Epithelial cell of esophagus (primary cell): Measurements from ENCODE around the gene TEN1.

Experiments
- DNase-seq: peaks from one replicate; pipeline ENCODE4 v3.0.0; 2010; ENCODE audit warnings: low read depth
- H3K4me3 ChIP-seq: 2 replicates; pipeline ENCODE4 v1.5.1; 2011; ENCODE audit warnings: mild to moderate bottlenecking, low read length, control low read depth
- TF ChIP-seq, protein P1 (sequence below): IDR thresholded peaks from 2 replicates; pipeline ENCODE4 v1.5.1; 2011; ENCODE audit warnings: low read depth, mild to moderate bottlenecking, low read length, control low read depth, inconsistent platforms; ENCODE audit not compliant: insufficient read depth; ENCODE audit errors: missing control alignments

The TEN1 gene

DNA sequence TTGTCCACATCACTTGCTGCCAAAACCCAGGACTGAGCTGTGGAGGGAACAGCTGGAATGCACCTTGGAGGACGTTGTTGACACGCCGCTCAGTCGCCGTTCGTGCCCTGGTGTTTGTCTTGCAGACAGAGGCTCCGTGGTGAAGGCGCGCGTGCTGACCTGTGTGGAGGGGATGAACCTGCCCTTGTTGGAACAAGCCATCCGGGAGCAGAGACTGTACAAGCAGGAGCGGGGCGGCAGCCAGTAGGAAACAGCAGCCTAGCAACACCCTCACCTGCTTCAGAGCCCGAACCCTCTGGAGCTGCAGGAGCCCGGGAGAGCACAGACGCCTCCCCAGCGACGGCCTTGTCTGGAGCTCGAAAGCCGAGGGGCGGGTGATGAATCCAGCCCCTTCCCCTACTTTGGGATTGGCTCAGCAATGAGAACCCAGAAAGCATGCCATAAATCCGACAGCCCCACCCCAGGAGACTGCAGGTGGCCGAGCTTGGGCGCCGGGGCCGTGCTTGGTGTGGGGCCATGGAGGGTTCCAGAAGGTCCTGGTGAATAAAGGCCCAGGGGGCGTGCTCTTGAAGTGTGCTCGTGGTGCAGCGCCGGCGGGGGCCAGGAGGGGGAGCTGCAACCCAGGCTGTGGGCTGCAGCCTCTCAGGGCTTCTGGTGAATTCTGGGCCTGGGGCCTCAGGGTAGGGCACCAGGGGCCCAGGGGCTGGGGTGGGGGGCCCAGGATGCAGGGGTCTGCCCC, 21.1 kb downstream of the TEN1 start:
- TF ChIP-seq, protein P1, sequence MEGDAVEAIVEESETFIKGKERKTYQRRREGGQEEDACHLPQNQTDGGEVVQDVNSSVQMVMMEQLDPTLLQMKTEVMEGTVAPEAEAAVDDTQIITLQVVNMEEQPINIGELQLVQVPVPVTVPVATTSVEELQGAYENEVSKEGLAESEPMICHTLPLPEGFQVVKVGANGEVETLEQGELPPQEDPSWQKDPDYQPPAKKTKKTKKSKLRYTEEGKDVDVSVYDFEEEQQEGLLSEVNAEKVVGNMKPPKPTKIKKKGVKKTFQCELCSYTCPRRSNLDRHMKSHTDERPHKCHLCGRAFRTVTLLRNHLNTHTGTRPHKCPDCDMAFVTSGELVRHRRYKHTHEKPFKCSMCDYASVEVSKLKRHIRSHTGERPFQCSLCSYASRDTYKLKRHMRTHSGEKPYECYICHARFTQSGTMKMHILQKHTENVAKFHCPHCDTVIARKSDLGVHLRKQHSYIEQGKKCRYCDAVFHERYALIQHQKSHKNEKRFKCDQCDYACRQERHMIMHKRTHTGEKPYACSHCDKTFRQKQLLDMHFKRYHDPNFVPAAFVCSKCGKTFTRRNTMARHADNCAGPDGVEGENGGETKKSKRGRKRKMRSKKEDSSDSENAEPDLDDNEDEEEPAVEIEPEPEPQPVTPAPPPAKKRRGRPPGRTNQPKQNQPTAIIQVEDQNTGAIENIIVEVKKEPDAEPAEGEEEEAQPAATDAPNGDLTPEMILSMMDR: peak; percentile 77
- peak; percentile 67 for DNase-seq
- H3K4me3 ChIP-seq: no peak overlapping the region

DNA sequence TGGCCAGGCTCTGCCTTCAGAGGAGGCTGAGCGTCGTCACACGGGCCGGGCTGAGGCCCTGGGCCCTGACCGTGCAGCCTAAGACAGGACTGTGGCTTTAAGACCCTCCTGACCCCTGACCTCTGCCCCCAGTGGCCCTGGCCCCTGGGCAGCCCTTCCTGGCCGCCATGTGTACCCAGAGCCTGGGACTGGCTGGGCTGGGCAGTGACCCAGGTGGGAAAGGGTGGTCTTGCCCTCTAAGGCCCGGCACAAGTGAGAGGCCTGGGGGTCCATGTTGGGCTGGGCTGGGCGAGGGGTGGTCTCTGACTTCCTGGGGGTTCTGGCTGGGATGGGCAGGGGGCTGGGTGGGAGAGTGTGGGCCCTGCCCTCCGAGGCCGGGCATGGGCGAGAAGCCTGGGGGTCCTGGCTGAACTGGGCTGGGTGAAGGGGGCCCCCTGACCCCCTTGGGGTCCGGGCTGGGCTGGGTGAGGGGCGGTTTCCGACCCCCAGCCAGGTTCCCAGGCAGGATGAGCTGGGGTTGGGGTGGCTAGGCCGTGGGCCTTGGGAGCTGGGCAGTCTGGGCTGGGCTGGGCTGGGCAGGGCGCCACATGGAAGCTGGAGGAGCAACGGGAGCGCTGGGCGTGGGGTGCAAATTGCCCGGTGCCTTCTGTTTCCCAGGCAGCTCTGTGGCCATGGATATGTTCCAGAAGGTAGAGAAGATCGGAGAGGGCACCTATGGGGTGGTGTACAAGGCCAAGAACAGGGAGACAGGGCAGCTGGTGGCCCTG, 21.9 kb downstream of the TEN1 start, which contains the start of gene CDK3:
TSS of gene CDK3 (plus strand) at position 101 of the 767 bp plus-strand sequence. CDS start at position 672, 571 bp downstream.
- no peak for DNase-seq
- no peak within 1 kb of the TSS for H3K4me3 ChIP-seq
- TF ChIP-seq, protein P1: no peak

DNA sequence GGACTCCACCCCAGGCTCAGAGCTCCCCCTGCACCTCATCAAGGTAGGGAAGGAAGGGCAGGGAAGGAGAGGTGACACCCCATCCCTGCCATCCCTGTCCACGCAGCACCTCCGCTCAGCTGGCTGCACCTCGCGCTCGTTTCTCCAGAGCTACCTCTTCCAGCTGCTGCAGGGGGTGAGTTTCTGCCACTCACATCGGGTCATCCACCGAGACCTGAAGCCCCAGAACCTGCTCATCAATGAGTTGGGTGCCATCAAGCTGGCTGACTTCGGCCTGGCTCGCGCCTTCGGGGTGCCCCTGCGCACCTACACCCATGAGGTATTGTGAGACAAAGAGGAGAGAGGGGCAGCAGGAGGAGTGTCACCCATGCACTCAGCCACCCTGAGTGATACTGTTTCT, 23.1 kb downstream of the TEN1 start:
- H3K4me3 ChIP-seq: no peak overlapping the region
- DNase-seq: no peak
- TF ChIP-seq, protein P1: no peak

DNA sequence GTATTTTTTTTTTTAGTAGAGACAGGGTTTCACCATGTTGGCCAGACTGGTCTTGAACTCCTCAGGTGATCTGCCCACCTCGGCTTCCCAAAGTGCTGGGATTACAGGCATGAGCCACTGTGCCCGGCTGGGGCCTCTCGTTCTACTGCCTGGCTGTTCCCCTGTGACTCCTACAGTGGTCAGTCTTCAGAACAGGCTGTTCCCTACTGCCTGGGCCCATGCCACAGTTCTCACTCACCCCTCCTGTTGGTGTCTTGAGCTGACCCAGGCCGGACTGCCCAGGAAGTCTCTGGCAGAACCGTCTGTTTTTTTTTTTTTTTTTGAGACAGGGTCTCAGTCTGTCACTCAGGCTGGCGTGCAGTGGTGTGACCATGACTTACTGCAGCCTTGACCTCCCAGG, 24.9 kb downstream of the TEN1 start:
- no peak for DNase-seq
- TF ChIP-seq, protein P1: no peak
- H3K4me3 ChIP-seq: no peak overlapping the region

DNA sequence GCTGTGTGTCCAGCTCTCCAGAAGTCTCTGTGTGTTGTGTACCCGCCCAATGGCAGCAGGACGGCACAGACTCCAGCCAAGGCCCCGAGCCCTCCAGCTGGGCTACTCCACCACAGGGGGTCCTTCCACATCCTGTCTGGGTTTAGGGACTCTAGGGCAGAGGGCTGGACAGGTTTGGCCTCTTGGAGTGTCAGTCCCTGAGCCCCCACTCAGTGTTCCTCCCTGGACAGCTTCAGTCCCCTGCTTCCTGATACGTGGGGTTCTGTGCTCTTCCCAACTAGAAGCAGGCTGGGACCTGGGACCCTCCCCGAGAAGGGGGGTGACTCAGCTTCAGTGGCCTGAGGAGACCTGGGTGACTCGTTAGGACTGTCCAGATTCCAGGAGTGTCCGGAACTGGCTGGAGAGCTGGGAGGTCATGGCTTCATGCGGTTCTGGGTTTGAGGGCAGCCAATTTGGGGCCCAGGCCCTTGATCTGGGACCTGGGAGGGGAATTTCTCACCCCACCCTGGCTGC, 25.8 kb downstream of the TEN1 start:
- TF ChIP-seq, protein P1: no peak
- no peak overlapping the region for H3K4me3 ChIP-seq
- no peak for DNase-seq

DNA sequence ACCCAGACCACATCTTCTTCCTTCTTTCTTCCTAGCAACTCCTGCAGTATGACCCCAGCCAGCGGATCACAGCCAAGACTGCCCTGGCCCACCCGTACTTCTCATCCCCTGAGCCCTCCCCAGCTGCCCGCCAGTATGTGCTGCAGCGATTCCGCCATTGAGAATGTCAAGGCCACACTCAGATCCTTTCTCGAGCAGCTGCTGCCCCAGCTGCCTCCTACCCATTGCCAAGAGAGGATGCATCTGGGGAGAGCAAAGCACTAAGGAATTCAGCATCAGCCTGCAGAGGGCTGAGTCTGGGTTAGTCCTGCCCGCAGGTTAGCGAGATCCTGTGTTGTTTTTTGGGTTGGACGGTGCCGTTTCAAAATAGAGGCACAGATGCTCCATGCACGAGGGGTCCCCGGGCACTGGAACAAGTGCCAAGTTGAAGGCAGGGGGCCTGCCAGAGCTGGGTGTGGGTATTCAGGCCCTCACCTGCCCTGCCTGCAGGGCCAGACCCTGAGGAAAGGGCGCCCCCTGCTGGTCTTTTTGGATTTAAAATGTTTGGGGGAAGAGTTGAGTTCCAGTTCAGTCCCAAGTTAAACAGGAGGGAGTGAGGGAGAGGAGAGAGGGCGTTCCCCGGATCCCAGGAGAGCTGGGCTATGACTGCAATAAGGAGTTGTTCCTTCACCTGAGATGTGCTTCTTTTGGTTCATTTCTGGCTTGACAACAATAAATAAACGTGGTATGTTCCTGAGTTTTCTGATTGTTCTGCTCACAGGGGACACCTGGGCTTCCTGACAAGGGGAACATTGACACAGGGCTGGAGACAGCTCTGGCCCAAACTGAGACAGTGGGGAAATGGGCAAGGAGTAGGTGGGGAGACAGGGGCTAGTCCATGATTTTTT, 26.5 kb downstream of the TEN1 start:
- TF ChIP-seq, protein P1: peak; percentile 62
- DNase-seq: peak; percentile 73
- no peak overlapping the region for H3K4me3 ChIP-seq
